COR-L47 (cell line): ENCODE results near the gene SLC47A2.

ENCODE experiments used
- DNase-seq: peaks from one replicate; lab custom pipeline; 2025; lab: John Stamatoyannopoulos, UW

The SLC47A2 gene

GRCh38 chr17:19726631-19727376 is 10.4 kb upstream of the SLC47A2 start:
- DNase-seq: no peak

GRCh38 chr17:19725486-19725885 is 9.1 kb upstream of the SLC47A2 start:
- no peak for DNase-seq

- no peak for DNase-seq
Measured at GRCh38 chr17:19724501-19725420, 8.4 kb upstream of the SLC47A2 start.

GRCh38 chr17:19723964-19724363 is 7.6 kb upstream of the SLC47A2 start:
- no peak for DNase-seq

- no peak for DNase-seq
Measured at GRCh38 chr17:19720631-19721426, 4.4 kb upstream of the SLC47A2 start.

GRCh38 chr17:19720210-19720475 is 3.8 kb upstream of the SLC47A2 start:
- DNase-seq: no peak

GRCh38 chr17:19719355-19720209 is 3.2 kb upstream of the SLC47A2 start:
- no peak for DNase-seq

GRCh38 chr17:19718613-19719354 is 2.4 kb upstream of the SLC47A2 start:
- DNase-seq: no peak

GRCh38 chr17:19718041-19718612 is 1.7 kb upstream of the SLC47A2 start:
- DNase-seq: no peak

GRCh38 chr17:19717411-19717908 is 1.1 kb upstream of the SLC47A2 start:
- no peak for DNase-seq

- DNase-seq: no peak
Measured at GRCh38 chr17:19717031-19717360, 612 bp upstream of the SLC47A2 start.

- DNase-seq: no peak
Measured at GRCh38 chr17:19714542-19715411, 1.6 kb downstream of the SLC47A2 start.

- no peak for DNase-seq
Measured at GRCh38 chr17:19713901-19714361, 2.5 kb downstream of the SLC47A2 start.

GRCh38 chr17:19713462-19713861 is 2.9 kb downstream of the SLC47A2 start:
- no peak for DNase-seq

GRCh38 chr17:19712436-19713004 is 3.9 kb downstream of the SLC47A2 start:
- DNase-seq: no peak

- DNase-seq: no peak
Measured at GRCh38 chr17:19709841-19710240, 6.5 kb downstream of the SLC47A2 start.

- no peak for DNase-seq
Measured at GRCh38 chr17:19708431-19709175, 7.8 kb downstream of the SLC47A2 start.

GRCh38 chr17:19707728-19708221 is 8.6 kb downstream of the SLC47A2 start:
- no peak for DNase-seq
